Activated CD4-positive, alpha-beta T cell treated with anti-CD3 and anti-CD28 coated beads for 24 hours (primary cell): ENCODE measurements around the gene PEPD.
"Not testable (repeated sequence)": the region's sequence is repeated elsewhere in the genome, so short reads cannot be mapped to it uniquely, and the experiment has no call there.

Experiments
- DNase-seq, 2 donors: peaks; one replicate each; pipeline ENCODE4 v3.0.0-alpha.2; 2020; ENCODE audit warnings: low read depth in 2 of 2

Gene PEPD

DNA sequence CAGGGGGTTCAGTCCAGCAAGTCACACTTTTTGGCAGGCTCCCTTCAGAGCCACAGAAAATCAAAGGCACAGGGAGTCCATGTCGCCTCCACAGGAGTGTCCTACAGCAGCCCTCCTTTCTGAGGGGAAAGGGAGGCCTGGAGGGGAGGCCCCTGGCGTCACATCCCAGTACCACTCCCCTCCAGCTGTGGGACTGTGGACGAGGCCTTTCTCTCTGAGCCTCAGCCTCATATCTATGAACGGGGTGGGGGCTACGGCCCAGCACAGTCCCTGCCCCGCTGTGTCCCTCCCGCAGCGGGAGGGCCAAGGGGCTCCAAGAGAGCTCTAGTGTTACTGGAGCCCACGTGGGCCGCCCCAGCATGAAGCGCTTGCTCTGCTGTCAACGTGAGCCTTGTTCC lies 23.8 kb downstream of the PEPD start:
- DNase-seq = no peak

DNA sequence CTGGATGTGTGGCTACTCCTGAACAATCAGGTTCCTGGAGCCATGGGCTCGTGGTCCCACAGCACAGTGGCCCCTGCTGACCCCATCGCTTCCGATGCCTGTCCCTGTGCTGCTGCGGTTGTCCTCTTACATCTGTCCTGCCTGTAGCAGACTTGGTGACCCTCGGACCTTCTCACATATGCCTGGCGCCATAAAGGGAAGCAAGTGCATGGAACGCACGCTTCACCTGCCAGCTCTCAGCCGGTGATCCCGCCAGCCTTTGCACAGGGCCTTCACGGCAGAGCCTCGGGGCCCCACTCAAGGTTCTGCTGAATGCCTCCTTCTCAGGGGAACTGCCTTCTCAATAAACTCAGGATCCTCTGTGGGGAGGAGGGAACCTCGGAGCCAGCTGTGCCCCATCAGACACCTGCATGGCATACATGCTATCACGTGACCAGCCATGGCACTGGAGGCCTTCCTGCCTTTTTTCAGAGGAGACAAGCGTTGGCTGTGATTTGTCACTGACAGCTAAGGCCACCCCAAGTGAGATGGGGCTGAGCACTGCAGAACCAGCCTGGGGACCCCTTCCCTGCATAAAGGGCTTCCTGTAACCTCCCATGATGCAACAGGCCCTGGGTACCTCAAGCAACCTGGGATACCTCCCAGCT lies 24.3 kb downstream of the PEPD start:
- no peak for DNase-seq

DNA sequence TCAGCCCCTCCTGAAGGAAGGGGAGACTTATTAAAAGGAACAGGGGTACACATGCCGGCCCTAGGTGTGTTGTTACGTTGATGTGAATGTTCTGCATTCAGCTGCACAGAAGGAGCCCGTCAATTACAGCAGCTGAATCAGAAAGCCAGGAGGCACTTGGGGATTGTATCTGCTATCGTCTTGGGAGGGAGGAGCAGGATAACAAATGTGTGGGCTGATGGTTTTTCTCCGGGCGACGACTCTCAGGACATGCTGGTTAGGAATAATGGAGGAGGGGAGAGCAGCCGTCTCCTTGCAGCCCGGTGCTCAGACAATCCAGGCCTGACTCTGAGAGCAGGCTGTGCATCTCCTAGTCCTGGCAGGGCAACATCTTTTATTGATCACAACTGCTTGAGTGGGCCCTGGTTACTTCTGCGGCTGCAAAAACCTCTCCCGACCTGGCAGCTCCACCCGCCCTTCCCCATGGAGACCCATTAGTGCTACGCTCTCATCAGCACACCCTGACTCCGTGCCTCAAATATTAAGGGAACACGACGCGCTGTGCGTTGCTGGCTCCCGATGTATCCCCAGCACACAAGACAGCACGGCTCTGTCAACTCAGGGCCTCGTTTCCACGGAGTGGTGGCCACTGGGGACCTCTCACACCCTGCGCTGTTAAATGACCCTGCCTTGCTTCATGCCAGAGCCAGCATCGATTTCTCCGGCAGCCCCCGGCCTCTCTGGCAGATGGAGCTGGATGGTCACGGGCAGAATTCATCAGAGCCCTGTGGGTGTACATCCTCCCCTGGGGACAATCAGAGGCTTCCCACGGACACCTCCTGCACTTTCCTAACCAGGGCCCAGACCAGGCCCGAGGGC lies 25.3 kb downstream of the PEPD start:
- no peak for DNase-seq

DNA sequence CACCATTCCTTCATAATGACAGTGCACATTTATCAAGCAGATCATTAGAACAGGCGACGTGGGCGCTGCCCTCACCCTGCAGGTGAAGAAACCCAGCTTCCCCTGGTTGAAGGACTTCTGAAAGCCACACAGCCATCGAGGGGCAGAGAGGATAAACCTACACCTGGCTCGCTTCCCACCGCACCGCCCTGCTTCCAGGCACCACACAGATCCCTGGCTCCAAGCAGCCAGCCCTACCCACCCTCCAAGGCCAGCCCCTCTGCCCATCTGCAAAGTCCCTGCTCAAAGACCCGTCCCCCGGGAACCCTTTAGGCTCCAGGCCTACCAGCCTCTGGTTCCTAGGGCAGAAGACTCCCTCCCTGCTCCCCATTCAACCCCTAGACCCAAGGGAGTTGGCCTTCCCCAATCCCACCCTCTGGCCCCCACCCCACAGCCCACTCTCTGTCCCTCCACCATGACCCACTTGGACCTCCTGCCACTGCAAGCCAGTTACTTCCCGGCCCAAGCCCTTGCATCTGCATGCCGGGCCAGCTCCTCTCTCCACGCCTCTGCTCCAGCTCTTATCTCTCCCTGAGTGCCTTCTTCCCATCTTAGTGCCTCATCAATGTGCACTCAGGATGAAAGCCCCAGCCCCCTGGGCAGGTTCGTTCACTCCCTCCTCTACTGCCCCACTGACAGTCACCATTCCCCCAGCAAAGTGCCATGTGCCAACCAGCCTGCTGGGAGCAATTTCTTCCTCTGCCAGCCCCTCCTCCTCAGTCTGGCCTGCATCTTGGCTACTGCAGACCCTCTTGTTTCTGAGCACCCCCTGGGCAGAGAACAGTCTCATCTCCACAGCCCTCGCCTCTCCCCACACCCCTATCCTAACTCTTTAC lies 28.0 kb downstream of the PEPD start:
- DNase-seq = no peak

DNA sequence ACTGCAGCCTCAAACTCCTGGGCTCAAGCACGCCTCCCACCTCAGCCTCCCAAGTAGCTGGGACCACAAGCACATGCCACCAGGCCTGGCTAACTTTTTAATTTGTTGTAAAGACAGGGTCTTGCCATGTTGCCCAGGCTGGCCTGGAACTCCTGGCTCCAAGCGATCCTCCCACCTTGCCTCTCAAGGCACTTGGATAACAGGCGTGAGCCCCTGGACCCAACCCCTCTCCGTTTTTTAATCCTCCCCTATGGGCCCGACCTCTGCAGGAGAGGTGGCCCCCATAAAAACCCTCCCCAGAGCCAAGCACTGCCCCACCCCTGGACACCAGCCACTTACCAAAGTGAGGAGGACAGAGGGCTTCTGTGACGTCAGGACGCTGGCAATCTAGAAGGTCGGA lies 28.6 kb downstream of the PEPD start:
- no peak for DNase-seq

DNA sequence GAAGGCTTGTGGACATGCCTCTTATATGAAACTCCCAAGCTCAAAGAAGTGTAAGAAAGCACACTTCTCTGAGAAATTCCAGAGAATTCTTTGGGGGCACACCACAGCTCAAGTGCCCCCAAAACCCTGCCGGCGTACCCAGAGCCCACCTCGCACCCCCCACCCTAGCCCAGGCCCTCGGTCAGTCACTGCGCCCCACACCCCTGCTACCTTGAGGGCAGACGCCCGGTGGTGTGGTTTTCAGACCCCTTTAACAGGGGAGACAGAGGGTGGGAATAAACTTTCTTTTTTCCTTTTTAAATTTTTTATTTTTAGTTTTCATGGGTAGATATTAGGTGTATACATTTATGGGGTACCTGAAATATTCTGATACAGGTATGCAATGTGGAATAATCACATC lies 29.5 kb downstream of the PEPD start:
- DNase-seq = no peak

DNA sequence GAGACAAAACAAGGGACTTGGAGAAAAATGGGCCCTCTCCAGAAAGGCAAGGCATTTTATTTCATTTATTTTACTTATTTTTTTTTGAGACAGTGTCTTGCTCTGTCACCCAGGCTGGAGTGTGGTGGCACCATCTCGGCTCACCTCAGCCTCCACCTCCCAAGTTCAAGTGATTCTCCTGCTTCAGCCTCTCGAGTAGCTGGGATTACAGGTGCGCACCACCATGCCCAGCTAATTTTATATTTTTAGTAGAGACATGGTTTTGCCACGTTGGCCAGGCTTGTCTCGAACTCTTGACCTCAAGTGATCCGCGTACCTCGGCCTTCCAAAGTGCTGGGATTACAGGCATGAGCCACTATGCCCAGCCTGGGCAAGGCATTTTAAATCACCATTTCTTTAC lies 31.0 kb downstream of the PEPD start:
- not testable (repeated sequence) for DNase-seq

DNA sequence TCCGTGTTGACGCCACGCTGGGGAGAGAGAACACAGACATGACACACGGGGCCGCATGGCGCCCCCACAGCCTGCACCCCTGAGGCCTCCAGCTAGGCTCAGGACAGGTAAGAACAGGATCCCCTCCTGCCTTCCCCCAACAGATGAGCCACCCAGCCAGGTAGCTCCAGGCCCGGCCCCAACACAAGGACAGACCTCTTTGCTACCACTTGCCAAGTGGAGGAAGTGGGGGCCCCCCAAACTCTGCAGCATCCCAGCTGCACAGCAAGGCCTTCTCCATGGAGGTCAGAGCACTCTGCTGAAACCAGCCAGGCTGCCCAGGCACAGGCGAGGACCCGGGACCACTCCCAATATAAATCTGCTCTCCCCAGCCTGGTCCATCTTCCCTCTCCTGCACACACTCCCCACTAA lies 31.5 kb downstream of the PEPD start:
- DNase-seq = no peak

DNA sequence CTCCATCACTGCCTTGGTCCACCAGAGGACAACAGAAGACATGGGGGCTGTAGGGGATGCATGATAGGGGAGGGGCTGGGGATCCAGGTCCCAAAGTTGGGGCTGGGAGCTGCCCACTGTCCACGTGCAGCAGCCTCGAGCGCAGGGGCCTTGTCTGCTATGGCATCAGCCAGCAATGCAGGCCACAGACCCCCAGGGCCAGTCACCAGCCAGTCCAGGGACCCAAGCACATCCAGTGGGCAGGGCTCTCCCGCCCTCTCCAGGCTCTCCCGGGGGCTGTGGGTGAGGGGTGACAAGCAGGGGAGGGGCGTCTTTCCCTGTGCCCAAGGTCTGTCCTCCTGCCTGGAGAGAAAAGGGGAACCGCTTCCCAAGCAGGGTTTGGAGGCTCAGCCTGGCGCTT lies 32.8 kb downstream of the PEPD start:
- DNase-seq = no peak

DNA sequence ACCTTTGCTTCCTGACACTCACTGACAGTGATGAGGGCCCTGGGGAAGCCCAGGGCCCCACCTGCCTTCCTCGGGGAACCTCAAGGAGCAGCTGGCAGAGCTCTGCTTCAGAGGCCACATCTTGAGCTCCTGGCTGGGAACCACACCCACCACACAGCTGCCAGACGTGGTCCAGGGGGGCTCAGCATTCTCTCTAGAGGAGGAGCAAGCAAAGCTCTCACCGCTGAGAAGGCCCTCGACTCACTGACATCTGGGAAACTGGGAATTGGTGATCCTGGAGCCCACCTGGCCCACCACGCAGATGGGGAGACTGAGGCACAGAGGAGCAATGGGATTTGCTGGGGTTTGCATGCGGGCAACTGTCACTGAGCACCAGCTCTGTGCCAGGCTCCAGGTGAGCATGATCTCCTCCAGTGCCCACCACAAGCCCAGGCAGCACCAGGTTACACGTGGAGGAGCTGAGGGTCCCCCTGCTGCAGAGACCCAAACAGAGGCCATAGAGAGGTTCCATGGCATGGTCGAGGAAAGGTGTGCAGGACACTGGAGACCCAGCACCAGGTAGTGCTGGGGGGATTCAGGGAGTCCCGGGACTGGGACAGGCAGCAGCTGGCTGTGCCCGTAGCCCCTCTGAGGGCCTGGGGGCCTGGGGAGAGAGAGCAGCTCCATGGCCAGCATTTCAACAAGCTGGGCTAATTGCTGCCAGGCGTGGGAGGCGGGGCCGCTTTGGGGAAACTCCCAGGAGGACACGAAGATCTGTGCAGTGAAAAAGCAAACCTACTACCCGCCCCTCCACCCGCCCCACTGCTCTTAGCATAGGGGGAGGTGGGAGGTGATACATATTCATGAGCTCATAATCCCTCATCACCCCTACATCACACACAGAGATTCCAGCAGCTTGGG lies 33.4 kb downstream of the PEPD start:
- no peak for DNase-seq

DNA sequence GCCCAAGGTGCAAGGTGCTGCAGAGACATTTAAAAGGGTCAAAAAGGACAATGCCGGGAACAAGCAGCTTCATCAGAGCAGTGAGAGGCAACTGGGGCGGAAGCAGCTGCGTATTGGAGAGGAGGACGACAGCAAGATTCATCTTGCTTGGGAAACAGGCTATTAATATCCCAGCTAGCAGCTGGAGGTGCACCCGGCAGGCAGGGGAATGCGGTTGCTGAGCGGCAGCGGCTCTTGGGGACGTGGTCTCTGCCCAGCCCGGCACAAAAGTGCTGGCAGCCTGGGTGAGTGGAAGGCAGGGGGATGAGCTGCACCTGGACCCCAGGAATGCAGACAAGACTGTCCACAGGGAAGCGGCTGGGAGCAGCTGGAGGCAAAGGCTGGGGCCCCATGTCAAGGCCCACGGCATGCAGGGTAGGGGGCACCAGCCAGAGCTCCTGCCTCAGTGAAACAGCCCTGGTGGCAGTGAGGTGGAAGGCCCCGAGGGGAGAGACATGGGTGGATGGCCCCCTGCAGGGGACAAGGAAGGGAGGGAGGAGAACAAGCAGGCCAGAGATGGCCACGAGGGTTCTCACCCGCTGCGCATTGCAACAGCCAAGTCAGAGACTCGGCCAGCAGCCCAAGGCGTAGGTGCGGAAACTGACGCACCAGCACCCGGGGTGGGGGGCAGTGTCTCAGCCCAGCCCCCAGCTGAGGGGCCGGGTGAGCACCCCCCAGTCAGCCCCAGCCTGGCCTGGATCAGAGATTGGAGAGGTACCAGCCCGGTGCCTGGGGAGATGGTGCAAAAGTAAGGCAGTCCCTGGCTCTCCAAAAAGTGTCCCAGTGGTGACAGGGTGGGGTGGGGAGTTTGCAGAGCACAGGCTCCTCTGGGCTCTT lies 34.4 kb downstream of the PEPD start:
- DNase-seq = no peak

DNA sequence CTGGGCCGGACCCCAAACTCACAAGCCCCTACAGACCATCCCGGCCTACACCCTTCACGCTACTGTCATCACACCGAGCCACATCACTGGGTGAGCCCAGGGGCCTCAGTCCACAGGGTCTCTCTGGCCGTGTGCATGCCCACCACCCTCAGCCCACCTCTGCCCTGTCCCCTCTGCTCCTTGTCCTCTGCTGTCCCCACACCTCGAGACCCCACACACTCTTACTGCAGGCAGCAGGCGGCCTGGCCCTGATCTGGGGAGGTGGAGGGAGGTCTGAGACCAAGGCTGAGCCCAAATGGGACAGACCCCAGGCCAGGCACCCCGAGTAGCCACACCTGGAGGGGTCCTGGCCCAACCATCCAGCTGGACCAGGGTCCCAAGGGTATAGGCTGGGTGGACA lies 35.2 kb downstream of the PEPD start:
- DNase-seq = no peak

DNA sequence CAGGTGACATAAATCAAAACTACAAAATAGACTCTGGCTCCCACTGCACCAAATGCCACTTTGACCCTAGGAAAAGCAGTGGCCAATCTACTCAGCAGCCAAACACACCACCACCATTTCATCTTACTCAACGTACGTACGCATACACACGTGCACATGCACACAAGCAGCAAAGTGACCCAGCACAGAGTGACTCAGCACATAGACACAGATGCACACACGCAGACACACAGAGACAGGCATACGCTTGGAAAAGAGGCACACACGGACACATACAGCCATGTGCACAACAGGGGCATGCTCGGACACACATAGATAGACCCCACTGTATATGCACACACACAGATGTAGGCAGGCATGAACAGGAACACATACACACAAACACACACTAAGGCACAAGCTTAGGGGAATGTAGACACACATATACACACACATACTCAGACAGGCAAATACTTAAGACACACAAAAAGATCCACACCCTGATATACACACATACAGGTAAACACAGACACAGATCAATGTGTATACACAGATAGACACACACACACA lies 37.3 kb downstream of the PEPD start:
- DNase-seq = no peak

DNA sequence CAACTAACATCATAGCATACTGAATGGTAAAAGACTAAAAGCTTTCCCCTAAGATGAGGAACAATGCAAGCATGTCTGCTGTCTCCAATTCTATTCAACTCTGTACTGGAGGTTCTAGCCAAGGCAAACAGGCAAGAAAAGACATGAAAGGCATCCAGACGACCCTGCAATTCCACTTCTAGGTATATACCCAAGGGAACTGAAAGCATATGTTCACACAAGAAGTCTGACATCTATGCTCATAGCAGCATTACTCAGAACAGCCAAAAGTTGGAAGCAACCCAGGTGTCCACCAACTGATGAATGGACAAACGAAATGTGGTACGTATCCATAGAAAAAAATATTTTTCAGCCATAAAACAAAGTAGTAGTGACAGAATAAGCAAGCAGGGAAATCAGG lies 39.1 kb downstream of the PEPD start:
- no peak for DNase-seq

DNA sequence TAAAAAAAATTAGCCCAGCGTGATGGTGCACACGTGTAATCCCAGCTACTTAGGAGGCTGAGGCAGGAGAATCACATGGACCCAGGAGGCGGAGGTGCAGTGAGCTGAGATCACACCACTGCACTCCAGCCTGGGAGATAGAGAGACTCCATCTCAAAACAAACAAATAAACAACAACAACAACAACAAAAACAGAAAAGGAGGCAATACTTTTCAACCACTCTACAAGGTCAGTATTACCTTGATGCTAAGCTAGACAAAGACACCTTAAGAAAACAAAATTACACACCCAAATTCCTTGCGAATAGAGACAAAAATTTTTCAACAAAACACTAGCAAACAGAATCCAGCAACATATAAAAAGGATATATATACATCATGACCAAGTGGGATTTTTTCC lies 39.7 kb downstream of the PEPD start:
- no peak for DNase-seq

DNA sequence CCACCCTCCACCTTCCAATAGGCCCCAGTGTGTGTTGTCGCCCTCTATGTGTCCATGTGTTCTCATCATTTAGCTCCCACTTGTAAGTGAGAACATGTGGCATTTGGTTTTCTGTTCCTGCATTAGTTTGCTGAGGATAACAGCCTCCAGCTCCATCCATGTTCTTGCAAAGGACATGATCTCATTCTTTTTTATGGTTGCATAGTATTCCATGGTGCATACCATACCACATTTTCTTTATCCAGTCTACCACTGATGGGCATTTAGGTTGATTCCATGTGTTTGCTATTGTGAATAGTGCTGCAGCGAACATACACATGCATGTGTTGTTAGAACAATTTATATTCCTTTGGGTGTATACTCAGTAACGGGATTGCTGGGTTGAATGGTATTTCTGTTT lies 42.0 kb downstream of the PEPD start:
- not testable (repeated sequence) for DNase-seq

DNA sequence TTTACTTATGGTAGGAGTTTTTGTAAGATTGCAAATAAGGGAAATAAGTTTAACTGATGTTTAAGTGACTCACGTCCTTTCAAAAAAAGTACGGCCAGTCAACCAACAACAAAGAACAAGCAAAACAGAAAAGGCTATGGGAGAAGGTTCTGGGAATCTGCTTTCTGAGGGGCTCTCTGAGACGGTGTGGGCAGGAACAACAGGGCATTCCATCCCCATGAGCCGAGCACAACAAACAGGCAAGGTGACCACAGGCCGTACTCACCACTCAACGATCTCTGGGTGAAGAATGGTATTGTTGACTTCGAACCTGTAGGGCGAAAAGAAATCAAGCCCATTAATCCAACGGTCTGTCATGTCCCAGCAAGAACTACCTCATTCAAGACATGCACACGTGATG lies 43.8 kb downstream of the PEPD start:
- no peak for DNase-seq

DNA sequence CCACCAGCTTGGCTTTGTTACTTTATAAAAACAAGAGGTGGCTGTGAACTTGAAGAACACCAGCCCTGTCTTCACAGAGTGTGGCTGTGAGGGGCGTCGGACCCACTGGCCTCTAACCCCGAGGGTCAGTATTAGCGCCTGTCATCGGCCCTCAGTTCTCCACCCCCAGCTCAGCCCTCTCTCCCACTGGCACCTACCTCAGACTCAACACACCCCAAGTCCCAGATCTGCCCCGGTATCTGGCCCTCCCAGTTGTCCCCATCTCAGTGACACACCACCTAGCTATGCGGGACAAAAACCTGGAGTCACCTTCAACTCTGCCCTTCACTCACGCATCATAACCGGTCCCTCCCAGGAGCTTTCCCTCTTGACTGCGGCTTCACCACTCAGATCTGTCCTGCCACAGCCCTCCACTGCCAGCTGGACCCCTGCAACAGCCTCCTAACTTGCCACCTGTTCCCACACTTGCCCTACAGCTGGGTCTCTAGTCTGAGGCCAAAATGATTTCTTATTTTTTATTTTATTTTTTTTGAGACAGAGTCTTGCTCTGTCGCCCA lies 45.4 kb downstream of the PEPD start:
- no peak for DNase-seq

DNA sequence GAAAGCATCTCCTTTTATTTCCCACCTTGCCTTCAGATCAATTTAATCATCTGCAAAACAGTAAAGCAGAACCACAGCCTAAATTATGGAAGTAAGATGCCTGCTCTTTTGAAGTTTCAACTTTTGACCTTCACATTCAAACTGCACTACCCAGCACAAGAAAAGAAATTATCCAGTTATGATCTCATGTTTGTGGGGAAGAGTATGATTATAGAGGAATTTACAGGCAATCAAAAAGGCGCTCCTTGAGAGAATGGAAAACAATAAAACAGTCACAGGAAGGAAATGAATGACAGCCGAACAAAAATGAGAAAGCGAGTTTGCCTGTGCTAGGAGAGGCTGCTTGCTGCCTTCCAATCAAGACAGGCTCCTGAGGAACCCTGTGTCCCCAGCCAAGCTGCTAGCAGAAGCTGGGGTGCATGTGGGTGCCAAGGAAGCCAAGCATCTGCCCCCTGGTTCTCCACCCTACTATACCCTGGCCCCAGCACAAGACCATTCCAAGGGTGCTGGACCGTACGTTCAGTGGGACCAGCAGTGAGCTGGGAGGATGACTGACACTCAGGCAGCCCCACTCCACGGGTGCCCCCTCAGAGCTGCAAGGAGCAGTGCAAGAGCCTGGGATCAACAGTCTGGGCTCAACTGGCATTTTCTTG lies 47.8 kb downstream of the PEPD start:
- DNase-seq = no peak
